Suprapubic skin (tissue), 4 donors: ENCODE data around the gene ZNF175.

Experiments used
- CTCF ChIP-seq, 2 donors: fragments of 200-600 bp in 1 of 2; fragments of 450-650 bp in 1 of 2; sonication (generic) in 1 of 2; IDR thresholded peaks; one replicate each; pipeline ENCODE4 v1.5.1; 2016 to 2019; ENCODE audit warnings: antibody characterized with exemption in 2 of 2, mild to moderate bottlenecking in 1 of 2, moderate library complexity in 1 of 2
- EP300 ChIP-seq: sonication (generic); formaldehyde crosslinking; IDR thresholded peaks from one replicate; pipeline ENCODE4 v1.6.1; 2017; ENCODE audit warnings: antibody characterized with exemption
- POLR2A ChIP-seq, 2 donors: fragments of 450-650 bp; IDR thresholded peaks; one replicate each; pipeline ENCODE4 v1.6.1; 2017; ENCODE audit warnings: antibody characterized with exemption in 2 of 2, mild to moderate bottlenecking in 2 of 2, moderate library complexity in 2 of 2
- POLR2AphosphoS5 ChIP-seq, 3 donors: sonication (generic); formaldehyde crosslinking; IDR thresholded peaks; one replicate each; pipeline ENCODE4 v1.6.1; 2017; ENCODE audit warnings: antibody characterized with exemption in 3 of 3

GRCh38 chr19:51567583-51567982, 3.5 kb upstream of the ZNF175 start:
- TF ChIP-seq CTCF (IDR thresholded peaks at IDR 0.05), result no peak
- TF ChIP-seq POLR2AphosphoS5 (IDR thresholded peaks at IDR 0.05), result no peak
- TF ChIP-seq POLR2A (IDR thresholded peaks at IDR 0.05), result no peak
- no peak for TF ChIP-seq EP300
